ENCODE data around the gene HRH2. TPM values are rescaled to one million over a fixed set of nuclear protein-coding genes. Genes with fewer than 3 reads are reported as not detected.

HRH2 gene
- total and polyA plus RNA-seq, 2 experiments from 2014 or later, result 12.7 to 23.3 TPM

GRCh38 chr5:175623088-175623487 lies 34.8 kb upstream of the HRH2 start:
- TF ChIP-seq, protein P1, sequence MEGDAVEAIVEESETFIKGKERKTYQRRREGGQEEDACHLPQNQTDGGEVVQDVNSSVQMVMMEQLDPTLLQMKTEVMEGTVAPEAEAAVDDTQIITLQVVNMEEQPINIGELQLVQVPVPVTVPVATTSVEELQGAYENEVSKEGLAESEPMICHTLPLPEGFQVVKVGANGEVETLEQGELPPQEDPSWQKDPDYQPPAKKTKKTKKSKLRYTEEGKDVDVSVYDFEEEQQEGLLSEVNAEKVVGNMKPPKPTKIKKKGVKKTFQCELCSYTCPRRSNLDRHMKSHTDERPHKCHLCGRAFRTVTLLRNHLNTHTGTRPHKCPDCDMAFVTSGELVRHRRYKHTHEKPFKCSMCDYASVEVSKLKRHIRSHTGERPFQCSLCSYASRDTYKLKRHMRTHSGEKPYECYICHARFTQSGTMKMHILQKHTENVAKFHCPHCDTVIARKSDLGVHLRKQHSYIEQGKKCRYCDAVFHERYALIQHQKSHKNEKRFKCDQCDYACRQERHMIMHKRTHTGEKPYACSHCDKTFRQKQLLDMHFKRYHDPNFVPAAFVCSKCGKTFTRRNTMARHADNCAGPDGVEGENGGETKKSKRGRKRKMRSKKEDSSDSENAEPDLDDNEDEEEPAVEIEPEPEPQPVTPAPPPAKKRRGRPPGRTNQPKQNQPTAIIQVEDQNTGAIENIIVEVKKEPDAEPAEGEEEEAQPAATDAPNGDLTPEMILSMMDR (IDR thresholded peaks at IDR 0.05; ENCODE audit: low read depth, low read length), result no peak
- Histone ChIP-seq H3K4me1 (ENCODE audit: low read depth) (no peaks in the 10 kb centered on the region), H3K9me3 (ENCODE audit: low read depth) (no peaks in the 10 kb centered on the region), H3K27me3 (no peaks in the 10 kb centered on the region), H3K4me3 (no peak overlapping the region), H3K36me3 (no peaks in the 10 kb centered on the region), H3K27ac (no peak overlapping the region)
- no peak for DNase-seq (ENCODE audit: low read depth in 1 of 2, low spot score in 1 of 2)

- DNase-seq (ENCODE audit: low read depth in 1 of 2, low spot score in 1 of 2), result no peak
- Histone ChIP-seq H3K27me3 (no peaks in the 10 kb centered on the region), H3K36me3 (no peaks in the 10 kb centered on the region), H3K9me3 (ENCODE audit: low read depth) (no peaks in the 10 kb centered on the region), H3K27ac (no peak overlapping the region), H3K4me1 (ENCODE audit: low read depth) (no peaks in the 10 kb centered on the region), H3K4me3 (no peak overlapping the region)
- TF ChIP-seq, protein P1 (IDR thresholded peaks at IDR 0.05; ENCODE audit: low read depth, low read length), result no peak
Measured at GRCh38 chr5:175624316-175624715, 33.6 kb upstream of the HRH2 start.

DNA sequence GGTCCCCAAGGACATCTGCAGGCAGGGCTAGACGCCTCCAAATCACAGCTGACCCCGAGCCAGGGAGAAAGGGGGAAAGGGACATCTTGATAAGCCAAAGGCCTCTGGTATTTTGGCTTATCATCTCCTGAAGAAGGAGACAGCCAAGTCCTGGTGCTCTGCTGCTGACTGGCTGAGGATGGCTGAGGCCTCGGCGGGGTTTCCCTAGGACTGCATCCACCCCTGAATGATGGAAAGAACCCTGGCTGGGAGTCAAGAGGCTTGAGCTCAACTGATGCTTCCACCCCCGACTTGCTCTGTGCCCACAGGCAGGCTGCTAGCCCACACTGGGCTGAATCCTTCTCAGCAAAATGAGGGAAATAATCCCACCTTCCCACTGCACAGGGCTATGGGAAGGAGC lies 30.9 kb upstream of the HRH2 start:
- TF ChIP-seq, protein P1 (IDR thresholded peaks at IDR 0.05; ENCODE audit: low read depth, low read length), result no peak
- H3K27me3 ChIP-seq, result no peaks in the 10 kb centered on the region
- no peak overlapping the region for H3K27ac ChIP-seq

DNA sequence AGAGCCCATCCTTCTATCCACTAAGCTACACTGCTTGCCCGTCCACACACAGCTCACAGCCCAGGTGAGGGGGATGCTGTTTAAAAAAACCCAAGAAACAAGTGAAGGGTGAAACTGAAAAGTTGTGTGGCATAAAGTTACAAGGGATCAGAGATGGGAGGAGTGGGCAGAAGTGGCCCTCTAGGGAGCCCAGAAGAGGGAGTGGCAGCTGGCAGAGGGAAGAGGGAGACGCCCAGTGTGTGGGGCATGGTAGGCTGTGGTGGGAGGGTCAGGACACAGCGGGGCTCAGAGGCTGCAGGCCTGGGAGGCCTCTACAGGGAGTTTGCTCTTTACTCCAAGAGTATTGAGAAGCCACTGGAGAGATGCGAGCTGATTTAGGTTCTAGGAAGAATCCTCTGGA lies 30.1 kb upstream of the HRH2 start:
- H3K36me3 ChIP-seq, result no peaks in the 10 kb centered on the region
- DNase-seq (ENCODE audit: low read depth in 1 of 2, low spot score in 1 of 2), result no peak

More for the DNA sequence above, 30.9 kb upstream of the HRH2 start:
- no peaks in the 10 kb centered on the region for H3K36me3 ChIP-seq
- H3K4me1 ChIP-seq (ENCODE audit: low read depth), result no peaks in the 10 kb centered on the region
- no peaks in the 10 kb centered on the region for H3K9me3 ChIP-seq (ENCODE audit: low read depth)
- DNase-seq (ENCODE audit: low read depth in 1 of 2, low spot score in 1 of 2), result no peak
- no peak overlapping the region for H3K4me3 ChIP-seq

DNA sequence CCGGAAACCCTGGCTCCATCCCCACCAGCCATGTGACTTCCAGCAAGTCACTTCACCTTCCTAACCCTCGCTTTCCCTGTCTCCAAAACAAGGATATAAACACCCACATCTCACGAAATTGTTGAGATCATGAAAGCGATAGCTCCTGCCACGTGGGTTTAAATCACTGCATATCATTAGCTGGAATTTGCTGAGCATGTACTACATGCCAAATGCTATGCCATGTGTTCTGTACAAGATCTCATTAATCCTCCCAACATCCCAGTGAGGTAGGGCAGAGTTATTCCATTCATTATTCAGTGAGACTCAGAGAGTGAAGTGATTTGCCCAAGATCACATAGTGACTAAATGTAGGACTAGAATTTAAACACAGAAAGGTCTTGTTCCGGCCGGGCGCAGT lies 29.2 kb upstream of the HRH2 start:
- no peaks in the 10 kb centered on the region for H3K9me3 ChIP-seq (ENCODE audit: low read depth)
- no peak overlapping the region for H3K27ac ChIP-seq

More for the DNA sequence above, 30.1 kb upstream of the HRH2 start:
- Histone ChIP-seq H3K9me3 (ENCODE audit: low read depth) (no peaks in the 10 kb centered on the region), H3K27me3 (no peaks in the 10 kb centered on the region), H3K27ac (no peak overlapping the region), H3K4me1 (ENCODE audit: low read depth) (no peaks in the 10 kb centered on the region), H3K4me3 (no peak overlapping the region)
- TF ChIP-seq, protein P1 (IDR thresholded peaks at IDR 0.05; ENCODE audit: low read depth, low read length), result no peak

More for the DNA sequence above, 29.2 kb upstream of the HRH2 start:
- TF ChIP-seq, protein P1 (IDR thresholded peaks at IDR 0.05; ENCODE audit: low read depth, low read length), result no peak
- H3K27me3 ChIP-seq, result no peaks in the 10 kb centered on the region
- H3K4me1 ChIP-seq (ENCODE audit: low read depth), result peaks cover 2% of the 10 kb centered on the region
- no peaks in the 10 kb centered on the region for H3K36me3 ChIP-seq
- H3K4me3 ChIP-seq, result no peak overlapping the region
- DNase-seq (ENCODE audit: low read depth in 1 of 2, low spot score in 1 of 2), result no peak
